Peyer's patch (tissue), 4 donors: ENCODE measurements around the gene MARCHF7. TPM values are rescaled to one million over a fixed set of nuclear protein-coding genes. Genes with fewer than 3 reads are reported as not detected.

ENCODE experiments used
- DNase-seq, 3 donors: peaks; one replicate each; pipeline ENCODE4 v3.0.0-alpha.2; 2017 to 2019
- H3K27ac ChIP-seq, 4 donors: fragments of 200-600 bp; sonication (generic); one replicate each; pipeline ENCODE4 v1.5.1; 2016 to 2019
- H3K27me3 ChIP-seq, 2 donors: fragments of 200-600 bp; sonication (generic); one replicate each; pipeline ENCODE4 v1.5.1; 2019
- H3K36me3 ChIP-seq, 3 donors: fragments of 200-600 bp; sonication (generic); one replicate each; pipeline ENCODE4 v1.5.1; 2016 to 2019
- H3K4me1 ChIP-seq, 4 donors: fragments of 200-600 bp; sonication (generic); one replicate each; pipeline ENCODE4 v1.5.1; 2016 to 2019
- H3K4me3 ChIP-seq, 4 donors: fragments of 200-600 bp; sonication (generic); 1 replicate in 3 of 4; 2 replicates in 1 of 4; pipeline ENCODE4 v1.5.1; 2016 to 2019; ENCODE audit warnings: mild to moderate bottlenecking in 1 of 4
- H3K9me3 ChIP-seq, 4 donors: fragments of 200-600 bp; sonication (generic); one replicate each; pipeline ENCODE4 v1.5.1; 2016 to 2019; ENCODE audit warnings: mild to moderate bottlenecking in 1 of 4
- CTCF ChIP-seq, 6 experiments: fragments of 450-650 bp in 4 of 6; fragments of 200-600 bp in 2 of 6; sonication (generic) in 1 of 6; IDR thresholded peaks; one replicate each; pipeline ENCODE4 v1.5.1; 2017 to 2019; ENCODE audit warnings: antibody characterized with exemption in 6 of 6, mild to moderate bottlenecking in 3 of 6, moderate library complexity in 1 of 6
- POLR2A ChIP-seq, 2 donors: fragments of 450-650 bp; IDR thresholded peaks; one replicate each; pipeline ENCODE4 v1.5.1; 2017; ENCODE audit warnings: antibody characterized with exemption in 2 of 2, mild to moderate bottlenecking in 2 of 2, moderate library complexity in 2 of 2
- total RNA-seq, 4 donors: library from RNA; depleted of rRNA; stranded (reverse); fragments of >200 nt; gene quantifications; one replicate each; pipeline ENCODE4 v1.1.0, GENCODE V29; 2016

MARCHF7 gene
- total RNA-seq, 4 donors from 2014 or later, result 47.7 to 187 (median 78.7) TPM

GRCh38 chr2:159725713-159726112 lies 13.4 kb downstream of the MARCHF7 start:
- H3K27ac ChIP-seq, result no peak overlapping the region
- no peaks in the 10 kb centered on the region for H3K9me3 ChIP-seq
- H3K4me1 ChIP-seq, result no peaks in the 10 kb centered on the region

GRCh38 chr2:159728629-159729028 lies 16.3 kb downstream of the MARCHF7 start:
- Histone ChIP-seq H3K4me3 (no peak overlapping the region), H3K36me3 (peaks cover 0 to 51% (median 0%) of the 10 kb centered on the region in 3 donors), H3K27me3 (no peaks in the 10 kb centered on the region), H3K9me3 (no peaks in the 10 kb centered on the region), H3K4me1 (no peaks in the 10 kb centered on the region), H3K27ac (no peak overlapping the region)
- no peak for DNase-seq
- no peak for TF ChIP-seq CTCF (IDR thresholded peaks at IDR 0.05)
- no peak for TF ChIP-seq POLR2A (IDR thresholded peaks at IDR 0.05)

More at GRCh38 chr2:159725713-159726112, 13.4 kb downstream of the MARCHF7 start:
- DNase-seq, result no peak
- TF ChIP-seq CTCF (IDR thresholded peaks at IDR 0.05) (no peak), POLR2A (IDR thresholded peaks at IDR 0.05) (no peak)
- H3K4me3 ChIP-seq, result no peak overlapping the region
- no peaks in the 10 kb centered on the region for H3K27me3 ChIP-seq
- peaks cover 0 to 26% (median 0%) of the 10 kb centered on the region in 3 donors for H3K36me3 ChIP-seq

GRCh38 chr2:159735648-159736047 lies 23.3 kb downstream of the MARCHF7 start:
- DNase-seq, result no peak
- no peaks in the 10 kb centered on the region for H3K27me3 ChIP-seq
- TF ChIP-seq POLR2A (IDR thresholded peaks at IDR 0.05), result no peak
- no peaks in the 10 kb centered on the region for H3K4me1 ChIP-seq
- H3K36me3 ChIP-seq, result peaks cover 0 to 64% (median 0%) of the 10 kb centered on the region in 3 donors
- H3K9me3 ChIP-seq, result no peaks in the 10 kb centered on the region
- no peak overlapping the region for H3K27ac ChIP-seq
- no peak overlapping the region for H3K4me3 ChIP-seq

- no peaks in the 10 kb centered on the region for H3K27me3 ChIP-seq
- no peak overlapping the region for H3K4me3 ChIP-seq
- DNase-seq, result no peak
- no peak for TF ChIP-seq POLR2A (IDR thresholded peaks at IDR 0.05)
- no peak for TF ChIP-seq CTCF (IDR thresholded peaks at IDR 0.05)
- no peaks in the 10 kb centered on the region for H3K4me1 ChIP-seq
- no peak overlapping the region for H3K27ac ChIP-seq
- H3K36me3 ChIP-seq, result peaks cover 0 to 60% (median 0%) of the 10 kb centered on the region in 3 donors
- H3K9me3 ChIP-seq, result no peaks in the 10 kb centered on the region
These were observed 23.7 kb downstream of the MARCHF7 start for GRCh38 chr2:159736048-159736447.

GRCh38 chr2:159737292-159737916 lies 25.1 kb downstream of the MARCHF7 start:
- no peaks in the 10 kb centered on the region for H3K9me3 ChIP-seq
- H3K4me1 ChIP-seq, result no peaks in the 10 kb centered on the region
- no peak overlapping the region for H3K27ac ChIP-seq
- no peaks in the 10 kb centered on the region for H3K27me3 ChIP-seq
- no peak overlapping the region for H3K4me3 ChIP-seq
- DNase-seq, result no peak
- TF ChIP-seq CTCF (IDR thresholded peaks at IDR 0.05) (no peak), POLR2A (IDR thresholded peaks at IDR 0.05) (no peak)
- H3K36me3 ChIP-seq, result peaks cover 0 to 48% (median 0%) of the 10 kb centered on the region in 3 donors

GRCh38 chr2:159737917-159738296 lies 25.6 kb downstream of the MARCHF7 start:
- H3K27ac ChIP-seq, result no peak overlapping the region
- H3K4me3 ChIP-seq, result no peak overlapping the region
- H3K9me3 ChIP-seq, result no peaks in the 10 kb centered on the region
- no peak for DNase-seq
- no peaks in the 10 kb centered on the region for H3K4me1 ChIP-seq
- no peaks in the 10 kb centered on the region for H3K27me3 ChIP-seq
- no peak for TF ChIP-seq POLR2A (IDR thresholded peaks at IDR 0.05)
- TF ChIP-seq CTCF (IDR thresholded peaks at IDR 0.05), result no peak
- peaks cover 0 to 49% (median 0%) of the 10 kb centered on the region in 3 donors for H3K36me3 ChIP-seq
